Activated CD4-positive, alpha-beta T cell treated with anti-CD3 and anti-CD28 coated beads, Interleukin-2, amount 50 U/mL, for 4 hours (primary cell): ENCODE measurements around the gene DXO.
"Not testable (repeated sequence)": the region's sequence is repeated elsewhere in the genome, so short reads cannot be mapped to it uniquely, and the experiment has no call there.

ENCODE experiments used
- DNase-seq, 2 experiments: peaks; one replicate each; pipeline ENCODE4 v3.0.0-alpha.2; 2020

The DXO gene

DNA sequence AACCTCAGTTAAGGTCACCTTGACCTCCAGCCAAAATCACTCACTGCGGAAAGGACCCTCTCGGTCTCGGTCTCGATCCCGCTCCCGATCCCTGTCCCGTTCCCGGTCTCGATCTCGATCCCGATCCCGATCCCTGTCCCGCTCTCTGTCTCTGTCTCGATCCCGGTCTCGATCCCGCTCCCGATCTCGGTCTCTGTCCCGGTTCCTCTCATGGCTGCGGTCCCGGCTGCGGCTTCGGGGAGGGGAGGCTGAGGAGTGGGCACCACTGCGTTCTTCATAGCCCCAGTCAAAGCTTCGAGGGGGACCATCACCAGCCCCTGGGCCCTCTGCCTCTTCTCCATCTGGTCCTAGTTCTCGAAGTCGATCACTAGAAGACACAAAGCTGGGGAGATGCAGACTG lies 17.4 kb downstream of the DXO start:
- DNase-seq, result no peak

DNA sequence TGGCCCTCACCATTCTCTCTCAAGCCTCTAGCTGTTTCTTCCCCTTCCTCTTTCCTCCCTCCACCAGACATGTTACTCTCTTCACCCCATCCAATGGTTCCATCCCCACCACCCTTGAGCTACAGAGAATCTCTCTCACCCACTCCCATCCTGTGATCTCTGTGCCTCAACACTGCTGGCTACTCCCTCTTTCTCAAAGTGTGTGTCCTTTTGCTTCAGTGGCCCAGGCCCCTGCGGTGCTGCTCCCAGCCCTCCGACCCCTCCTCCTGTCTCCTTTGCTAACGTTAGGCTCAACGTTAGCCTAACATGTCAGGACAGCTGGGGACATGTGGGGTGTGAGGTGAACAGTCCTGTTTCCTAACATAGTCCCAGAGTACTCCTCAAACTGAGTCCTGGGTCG lies 19.0 kb downstream of the DXO start:
- no peak for DNase-seq

DNA sequence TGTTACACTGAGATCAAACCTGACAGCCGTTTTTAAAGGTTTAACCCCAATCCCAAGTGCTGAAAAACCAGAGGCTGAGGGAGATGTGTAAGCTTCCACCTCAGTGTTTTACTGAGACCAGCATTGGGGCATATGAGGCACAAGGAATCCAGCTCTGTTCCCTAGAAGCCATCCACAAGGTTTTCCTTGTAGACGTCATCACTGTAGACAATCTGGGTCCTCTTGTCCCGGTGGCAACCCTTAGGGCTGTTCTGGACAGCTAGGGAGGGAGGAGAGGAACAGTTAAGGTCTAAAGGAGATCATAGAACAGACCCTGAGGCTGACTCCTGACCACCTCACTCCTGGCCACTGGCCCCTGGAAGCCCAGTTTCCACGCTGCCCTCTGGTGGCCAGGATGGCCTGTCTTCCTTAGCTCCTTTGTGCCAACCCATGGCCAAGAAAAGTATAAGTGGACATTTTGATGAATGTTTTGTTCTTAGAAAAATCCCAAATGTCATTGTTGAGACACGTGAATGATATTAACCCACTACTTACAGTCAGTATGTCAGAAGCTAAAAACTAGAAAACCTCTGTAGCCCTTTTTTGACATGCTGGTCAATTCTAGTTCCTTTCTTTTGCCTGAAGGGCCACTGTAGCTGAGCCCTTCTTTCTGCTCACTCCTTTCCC lies 19.7 kb downstream of the DXO start:
- no peak for DNase-seq

DNA sequence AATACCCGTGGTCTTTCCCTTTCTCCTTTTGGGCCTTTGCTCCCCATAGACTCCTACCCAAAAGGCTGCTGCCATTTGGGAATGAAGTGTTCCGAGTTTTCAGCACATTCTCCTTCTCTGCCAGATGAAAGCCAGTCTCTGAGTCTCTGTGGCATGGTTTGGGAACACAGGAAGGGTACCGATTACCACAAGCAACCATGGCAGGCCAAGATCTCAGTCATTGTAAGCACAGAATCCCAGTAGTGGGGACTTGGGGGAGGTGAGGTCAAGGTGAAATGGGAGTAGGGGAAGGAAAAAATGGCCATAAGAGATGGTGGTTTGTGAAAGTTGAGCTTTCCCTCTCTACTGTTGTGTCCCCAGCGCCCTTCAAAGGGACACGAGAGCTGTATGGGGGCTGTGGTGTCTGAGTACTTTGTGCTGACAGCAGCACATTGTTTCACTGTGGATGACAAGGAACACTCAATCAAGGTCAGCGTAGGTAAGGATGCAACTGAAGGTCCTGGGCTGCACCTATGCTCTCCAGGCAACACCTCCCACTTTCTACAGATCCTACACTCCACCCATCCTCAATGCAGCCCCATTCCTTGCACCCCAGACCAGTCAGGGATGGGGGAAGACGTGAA lies 21.9 kb downstream of the DXO start:
- DNase-seq, result no peak

DNA sequence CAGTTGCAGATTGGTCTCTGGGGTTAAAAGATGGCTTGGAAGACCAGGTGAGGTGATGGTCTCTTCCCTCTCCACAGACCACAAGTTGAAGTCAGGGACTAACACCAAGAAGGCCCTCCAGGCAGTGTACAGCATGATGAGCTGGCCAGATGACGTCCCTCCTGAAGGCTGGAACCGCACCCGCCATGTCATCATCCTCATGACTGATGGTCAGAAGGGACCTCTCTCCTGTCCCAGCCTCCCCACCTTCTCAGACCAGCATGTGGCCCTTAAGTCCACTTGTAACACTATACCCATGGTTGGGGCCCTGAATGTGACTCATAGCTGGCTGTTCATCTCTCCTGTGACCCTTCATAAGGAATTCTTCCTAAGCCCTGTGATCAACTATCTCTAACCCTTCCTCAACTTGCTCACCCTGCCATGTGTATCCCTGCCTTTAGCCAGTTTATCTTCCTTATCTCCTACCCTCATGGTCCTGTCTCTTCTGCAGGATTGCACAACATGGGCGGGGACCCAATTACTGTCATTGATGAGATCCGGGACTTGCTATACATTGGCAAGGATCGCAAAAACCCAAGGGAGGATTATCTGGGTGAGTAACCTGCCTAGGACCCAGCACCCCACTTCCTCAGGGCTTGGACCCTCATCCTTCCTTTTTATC lies 23.1 kb downstream of the DXO start:
- no peak for DNase-seq

DNA sequence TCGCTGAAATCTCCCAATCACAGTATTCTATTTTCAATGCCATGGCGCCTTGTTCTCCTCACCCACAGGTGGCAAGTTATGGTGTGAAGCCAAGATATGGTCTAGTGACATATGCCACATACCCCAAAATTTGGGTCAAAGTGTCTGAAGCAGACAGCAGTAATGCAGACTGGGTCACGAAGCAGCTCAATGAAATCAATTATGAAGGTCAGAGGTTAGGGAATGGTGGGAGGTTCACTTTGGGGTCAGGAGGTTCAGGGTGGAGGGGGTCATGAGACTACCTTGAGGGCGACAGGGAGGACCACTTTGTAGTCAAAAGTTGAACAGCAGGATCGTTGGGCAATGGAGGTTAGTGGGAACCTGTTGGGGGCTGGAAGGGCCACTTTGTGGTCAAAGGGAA lies 23.6 kb downstream of the DXO start:
- no peak for DNase-seq

DNA sequence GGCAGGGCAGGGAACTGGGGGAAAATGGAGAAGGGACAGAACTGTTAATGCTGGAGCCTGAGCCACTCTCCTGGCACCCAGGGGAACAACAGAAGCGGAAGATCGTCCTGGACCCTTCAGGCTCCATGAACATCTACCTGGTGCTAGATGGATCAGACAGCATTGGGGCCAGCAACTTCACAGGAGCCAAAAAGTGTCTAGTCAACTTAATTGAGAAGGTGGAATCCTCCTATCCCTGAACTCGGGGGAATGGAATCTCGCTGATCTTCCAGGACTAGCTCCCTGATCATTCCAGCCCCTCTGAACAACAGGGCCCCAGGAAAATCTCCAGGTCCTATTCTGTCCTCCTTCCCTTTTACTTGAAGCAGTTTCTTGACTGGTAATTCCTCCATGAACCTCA lies 24.1 kb downstream of the DXO start:
- DNase-seq, result no peak

DNA sequence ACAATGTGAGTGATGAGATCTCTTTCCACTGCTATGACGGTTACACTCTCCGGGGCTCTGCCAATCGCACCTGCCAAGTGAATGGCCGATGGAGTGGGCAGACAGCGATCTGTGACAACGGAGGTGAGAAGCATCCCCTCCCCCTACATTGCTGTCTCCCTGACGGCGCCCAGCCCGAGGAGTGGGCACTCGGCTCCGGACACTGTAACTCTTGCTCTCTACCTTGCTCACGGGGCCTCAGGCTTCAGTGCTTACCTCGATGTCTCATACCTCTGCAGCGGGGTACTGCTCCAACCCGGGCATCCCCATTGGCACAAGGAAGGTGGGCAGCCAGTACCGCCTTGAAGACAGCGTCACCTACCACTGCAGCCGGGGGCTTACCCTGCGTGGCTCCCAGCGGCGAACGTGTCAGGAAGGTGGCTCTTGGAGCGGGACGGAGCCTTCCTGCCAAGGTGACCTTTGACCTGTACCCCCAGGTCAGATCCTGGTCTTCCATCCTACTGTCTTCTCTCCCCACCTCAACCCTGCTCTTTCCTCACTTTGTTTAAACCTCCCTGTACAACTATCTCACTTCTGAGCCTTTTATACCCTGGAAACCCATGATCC lies 24.8 kb downstream of the DXO start:
- no peak for DNase-seq

DNA sequence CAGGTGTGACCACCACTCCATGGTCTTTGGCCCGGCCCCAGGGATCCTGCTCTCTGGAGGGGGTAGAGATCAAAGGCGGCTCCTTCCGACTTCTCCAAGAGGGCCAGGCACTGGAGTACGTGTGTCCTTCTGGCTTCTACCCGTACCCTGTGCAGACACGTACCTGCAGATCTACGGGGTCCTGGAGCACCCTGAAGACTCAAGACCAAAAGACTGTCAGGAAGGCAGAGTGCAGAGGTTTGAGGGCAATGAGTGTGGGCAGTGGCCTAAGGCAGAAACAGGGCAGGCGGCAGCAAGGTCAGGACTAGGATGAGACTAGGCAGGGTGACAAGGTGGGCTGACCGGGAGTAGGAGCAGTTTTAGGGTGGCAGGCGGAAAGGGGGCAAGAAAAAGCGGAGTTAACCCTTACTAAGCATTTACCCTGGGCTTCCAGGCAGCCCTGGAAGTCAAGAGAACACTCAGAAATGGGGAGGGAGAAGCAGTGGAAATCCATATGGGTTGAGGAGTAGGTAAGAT lies 25.5 kb downstream of the DXO start:
- DNase-seq, result no peak

DNA sequence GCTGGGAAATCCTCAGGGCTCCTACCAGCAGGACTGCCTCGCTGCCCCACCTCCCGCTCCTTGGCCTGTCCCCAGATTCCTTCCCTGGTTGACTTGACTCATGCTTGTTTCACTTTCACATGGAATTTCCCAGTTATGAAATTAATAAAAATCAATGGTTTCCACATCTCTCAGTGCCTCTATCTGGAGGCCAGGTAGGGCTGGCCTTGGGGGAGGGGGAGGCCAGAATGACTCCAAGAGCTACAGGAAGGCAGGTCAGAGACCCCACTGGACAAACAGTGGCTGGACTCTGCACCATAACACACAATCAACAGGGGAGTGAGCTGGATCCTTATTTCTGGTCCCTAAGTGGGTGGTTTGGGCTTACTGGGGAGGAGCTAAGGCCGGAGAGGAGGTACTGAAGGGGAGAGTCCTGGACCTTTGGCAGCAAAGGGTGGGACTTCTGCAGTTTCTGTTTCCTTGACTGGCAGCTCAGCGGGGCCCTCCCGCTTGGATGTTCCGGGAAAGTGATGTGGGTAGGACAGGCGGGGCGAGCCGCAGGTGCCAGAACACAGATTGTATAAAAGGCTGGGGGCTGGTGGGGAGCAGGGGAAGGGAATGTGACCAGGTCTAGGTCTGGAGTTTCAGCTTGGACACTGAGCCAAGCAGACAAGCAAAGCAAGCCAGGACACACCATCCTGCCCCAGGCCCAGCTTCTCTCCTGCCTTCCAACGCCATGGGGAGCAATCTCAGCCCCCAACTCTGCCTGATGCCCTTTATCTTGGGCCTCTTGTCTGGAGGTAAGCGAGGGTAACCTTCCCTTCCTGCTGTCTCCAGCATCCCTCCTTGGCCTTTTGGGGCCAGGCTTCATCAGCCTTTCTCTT lies 26.2 kb downstream of the DXO start, which contains the start of gene CFB:
CFB (plus strand) TSS at position 589 of the 863 bp plus-strand sequence; CDS start at position 716, 127 bp downstream.
- DNase-seq, result no peak

DNA sequence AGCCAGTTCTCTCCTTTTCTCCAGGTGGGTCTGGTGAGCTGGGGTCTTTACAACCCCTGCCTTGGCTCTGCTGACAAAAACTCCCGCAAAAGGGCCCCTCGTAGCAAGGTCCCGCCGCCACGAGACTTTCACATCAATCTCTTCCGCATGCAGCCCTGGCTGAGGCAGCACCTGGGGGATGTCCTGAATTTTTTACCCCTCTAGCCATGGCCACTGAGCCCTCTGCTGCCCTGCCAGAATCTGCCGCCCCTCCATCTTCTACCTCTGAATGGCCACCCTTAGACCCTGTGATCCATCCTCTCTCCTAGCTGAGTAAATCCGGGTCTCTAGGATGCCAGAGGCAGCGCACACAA lies 26.8 kb downstream of the DXO start:
- no peak for DNase-seq

DNA sequence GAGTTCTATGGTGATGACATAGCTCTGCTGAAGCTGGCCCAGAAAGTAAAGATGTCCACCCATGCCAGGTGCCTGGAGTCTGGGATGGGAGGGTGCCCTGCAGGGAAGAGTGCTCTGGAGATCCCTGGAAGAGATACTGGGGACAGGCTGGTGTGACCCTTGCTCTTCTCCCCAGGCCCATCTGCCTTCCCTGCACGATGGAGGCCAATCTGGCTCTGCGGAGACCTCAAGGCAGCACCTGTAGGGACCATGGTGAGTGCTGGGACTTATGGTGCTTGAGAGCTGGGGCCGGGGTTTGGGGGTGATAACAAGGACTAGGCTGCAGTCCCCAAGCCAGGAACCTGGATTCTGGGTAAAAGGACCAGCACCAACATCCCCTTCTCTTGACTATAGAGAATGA lies 28.2 kb downstream of the DXO start:
- DNase-seq, result no peak

DNA sequence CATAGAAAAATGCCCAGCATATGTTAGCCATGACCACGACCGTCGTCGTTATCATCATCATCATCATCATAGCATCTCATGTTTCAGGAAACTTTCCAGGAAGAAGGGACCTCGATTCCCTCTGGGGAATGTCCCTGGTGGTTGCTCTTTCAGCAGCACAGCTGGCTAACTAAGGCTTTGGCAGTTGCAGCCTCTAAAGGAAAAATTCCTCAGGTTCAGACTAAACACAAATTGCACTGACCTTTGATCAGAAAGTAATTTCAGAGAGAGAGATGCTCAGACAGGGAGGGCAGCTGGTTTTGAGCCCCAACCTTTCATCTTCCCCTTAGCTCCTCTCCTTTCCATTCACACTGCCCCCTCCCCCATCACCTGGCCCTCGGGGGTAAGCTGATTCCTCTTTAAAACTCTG lies 31.7 kb downstream of the DXO start:
- no peak for DNase-seq

DNA sequence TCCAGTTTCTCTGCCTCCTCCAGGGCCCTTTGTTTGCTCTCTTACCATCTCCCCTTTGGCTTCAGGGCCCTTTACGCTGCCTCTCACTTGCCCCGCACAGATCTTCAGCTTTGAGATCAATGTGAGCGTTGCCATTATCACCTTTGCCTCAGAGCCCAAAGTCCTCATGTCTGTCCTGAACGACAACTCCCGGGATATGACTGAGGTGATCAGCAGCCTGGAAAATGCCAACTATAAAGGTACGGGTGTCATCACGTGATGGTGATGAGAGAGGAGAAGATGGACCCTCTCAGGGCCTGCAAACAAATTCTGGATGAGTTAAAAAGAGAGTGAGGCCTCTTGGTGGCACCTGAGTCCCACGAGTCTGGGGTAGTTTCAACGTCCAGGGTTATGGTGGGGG lies 36.1 kb downstream of the DXO start:
- DNase-seq, result no peak

DNA sequence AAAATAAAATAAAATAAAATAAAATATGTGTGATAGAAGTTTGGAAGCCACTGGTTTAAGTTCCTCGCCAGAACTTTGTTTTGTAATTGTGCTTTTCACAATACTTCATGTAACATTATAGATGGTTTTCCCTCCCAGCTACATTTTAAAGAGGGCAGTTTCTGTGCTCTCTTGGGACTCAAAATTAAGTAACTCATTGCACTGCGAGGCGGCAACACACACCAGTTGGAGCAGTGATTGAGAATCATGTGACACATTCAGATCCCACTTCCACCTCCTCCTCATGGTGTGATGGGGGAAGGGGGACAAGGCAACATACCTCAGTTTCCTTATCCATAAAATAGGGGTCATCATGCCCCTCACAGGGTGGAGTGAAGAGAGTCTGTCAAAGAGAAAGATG lies 36.9 kb downstream of the DXO start:
- no peak for DNase-seq

DNA sequence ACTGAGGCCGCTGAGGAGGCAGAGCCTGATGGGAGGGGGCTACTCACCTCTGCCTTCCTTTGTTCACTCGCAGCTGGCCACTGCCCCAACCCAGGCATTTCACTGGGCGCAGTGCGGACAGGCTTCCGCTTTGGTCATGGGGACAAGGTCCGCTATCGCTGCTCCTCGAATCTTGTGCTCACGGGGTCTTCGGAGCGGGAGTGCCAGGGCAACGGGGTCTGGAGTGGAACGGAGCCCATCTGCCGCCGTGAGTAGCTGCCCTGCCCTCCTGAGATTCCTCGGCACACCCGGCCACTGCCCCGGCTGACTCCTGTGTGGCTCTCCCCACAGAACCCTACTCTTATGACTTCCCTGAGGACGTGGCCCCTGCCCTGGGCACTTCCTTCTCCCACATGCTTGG lies 38.4 kb downstream of the DXO start:
- no peak for DNase-seq

DNA sequence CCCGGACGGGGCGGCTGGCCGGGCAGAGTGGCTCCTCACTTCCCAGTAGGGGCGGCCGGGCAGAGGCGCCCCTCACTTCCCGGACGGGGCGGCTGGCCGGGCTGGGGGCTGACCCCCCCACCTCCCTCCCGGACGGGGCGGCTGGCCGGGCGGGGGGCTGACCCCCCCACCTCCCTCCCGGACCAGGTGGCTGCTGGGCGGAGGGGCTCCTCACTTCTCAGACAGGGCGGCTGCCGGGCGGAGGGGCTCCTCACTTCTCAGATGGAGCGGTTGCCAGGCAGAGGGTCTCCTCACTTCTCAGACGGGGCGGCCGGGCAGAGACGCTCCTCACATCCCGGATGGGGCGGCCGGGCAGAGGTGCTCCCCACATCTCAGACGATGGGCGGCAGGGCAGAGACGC lies 39.8 kb downstream of the DXO start:
- DNase-seq, result not testable (repeated sequence)

DNA sequence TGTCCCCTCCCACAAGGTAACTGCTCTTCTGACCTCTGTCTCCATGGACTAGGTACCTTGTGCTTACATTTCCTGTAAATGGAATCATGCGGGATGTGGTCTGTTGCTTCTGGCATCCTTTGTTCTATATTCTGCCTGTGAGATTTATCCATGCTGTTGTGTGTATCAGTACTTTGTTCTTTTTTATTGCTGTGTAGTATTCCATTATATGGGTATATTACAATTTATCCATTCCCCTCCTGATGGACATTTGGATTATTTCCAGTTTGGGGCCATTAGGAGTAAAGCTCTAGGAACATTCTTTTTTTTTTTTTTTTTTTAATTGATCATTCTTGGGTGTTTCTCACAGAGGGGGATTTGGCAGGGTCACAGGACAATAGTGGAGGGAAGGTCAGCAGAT lies 41.0 kb downstream of the DXO start:
- DNase-seq, result no peak

DNA sequence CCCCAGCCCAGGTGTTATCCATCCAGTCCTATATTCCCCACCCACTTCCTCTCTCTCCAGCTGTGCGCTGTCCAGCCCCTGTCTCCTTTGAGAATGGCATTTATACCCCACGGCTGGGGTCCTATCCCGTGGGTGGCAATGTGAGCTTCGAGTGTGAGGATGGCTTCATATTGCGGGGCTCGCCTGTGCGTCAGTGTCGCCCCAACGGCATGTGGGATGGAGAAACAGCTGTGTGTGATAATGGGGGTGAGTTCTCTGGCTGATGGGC lies 43.3 kb downstream of the DXO start:
- DNase-seq, result no peak

DNA sequence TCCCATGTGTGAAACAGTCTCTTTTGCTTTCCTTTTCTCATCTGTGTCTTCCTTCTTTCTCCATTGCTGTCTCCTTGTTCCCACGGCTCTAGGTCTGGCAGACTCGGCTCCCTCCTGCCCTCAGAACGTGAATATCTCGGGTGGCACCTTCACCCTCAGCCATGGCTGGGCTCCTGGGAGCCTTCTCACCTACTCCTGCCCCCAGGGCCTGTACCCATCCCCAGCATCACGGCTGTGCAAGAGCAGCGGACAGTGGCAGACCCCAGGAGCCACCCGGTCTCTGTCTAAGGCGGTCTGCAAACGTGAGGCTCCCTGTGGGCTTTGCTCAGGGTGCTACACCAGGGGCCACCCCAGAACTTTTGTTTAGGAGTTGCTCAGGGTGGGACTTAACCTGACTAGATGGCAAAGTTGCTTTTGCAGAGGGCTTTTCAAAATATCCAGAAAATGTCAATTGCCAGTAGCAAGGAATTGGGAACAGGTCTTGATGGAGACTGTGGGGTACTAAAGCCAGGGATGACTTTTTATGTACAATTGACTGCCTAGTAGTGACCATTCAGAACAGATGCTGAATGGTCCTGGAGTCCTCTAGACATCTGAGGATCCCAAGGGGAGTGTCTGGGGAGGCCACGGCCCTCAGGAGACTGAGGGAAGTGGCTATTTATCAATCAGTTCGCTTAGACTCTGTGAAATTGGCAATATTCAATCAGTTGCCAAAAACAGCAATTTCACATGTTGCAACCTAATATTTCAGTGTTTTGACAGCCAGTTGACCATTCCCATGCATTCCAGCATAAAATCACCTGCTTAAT lies 43.9 kb downstream of the DXO start:
- DNase-seq, result no peak

DNA sequence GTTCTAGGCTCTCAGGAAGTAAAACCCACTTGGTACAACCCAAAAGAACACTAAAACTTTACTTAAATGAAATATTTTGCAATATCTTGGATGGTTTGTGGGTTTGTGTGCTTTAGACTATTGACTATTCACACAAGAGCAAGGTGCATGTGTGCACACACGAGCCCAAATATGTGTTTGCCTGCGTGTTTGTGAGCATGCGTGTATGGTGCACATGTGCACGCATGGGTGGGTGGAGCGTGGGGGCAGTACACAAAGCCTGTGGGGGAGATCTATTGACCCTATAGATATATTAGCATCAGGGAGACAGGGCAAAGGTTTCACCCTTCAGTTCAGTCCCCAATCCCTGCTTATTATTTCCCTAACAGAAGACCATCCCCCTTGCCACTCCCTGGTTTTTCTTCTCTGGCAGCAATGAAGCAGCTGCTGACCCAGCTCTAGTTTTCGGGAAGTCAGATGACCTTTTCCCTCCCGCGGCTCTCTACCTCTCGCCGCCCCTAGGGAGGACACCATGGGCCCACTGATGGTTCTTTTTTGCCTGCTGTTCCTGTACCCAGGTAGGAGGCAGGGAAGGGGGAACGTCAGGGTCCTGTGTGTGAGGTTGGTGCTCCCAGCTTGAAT lies 44.6 kb downstream of the DXO start, which contains the start of gene C2:
C2 (plus strand) TSS at position 476 of the 621 bp plus-strand sequence; CDS start at position 512, 36 bp downstream.
- no peak for DNase-seq

DNA sequence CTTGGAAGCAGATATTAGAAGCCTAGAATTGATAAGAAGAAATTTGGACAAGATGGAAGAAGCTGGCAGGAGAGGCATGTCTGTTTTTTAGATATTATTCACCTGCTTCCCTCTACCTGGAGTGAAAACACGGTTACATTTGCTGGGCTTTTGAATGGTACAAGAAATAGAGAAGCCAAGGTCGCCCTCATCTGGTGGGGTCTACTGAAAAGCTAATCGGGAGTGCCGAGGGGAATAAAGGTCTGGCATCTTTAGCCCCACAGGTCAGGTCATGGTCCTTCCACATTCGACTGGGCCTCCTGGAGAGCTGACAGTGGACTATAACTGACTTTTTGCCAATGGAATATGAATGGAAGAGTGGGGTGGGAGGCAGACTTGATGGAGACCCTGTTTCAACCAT lies 49.0 kb downstream of the DXO start:
- peak in 1 of 2 experiments; percentile 5 for DNase-seq
